ENCODE measurements around the gene AKR1C3.
"Not testable (repeated sequence)": the region's sequence is repeated elsewhere in the genome, so short reads cannot be mapped to it uniquely, and the experiment has no call there.

AKR1C3 gene

GRCh38 chr10:5092848-5093790 lies 1.1 kb upstream of the AKR1C3 start:
- H3K4me3 ChIP-seq (ENCODE audit: low read depth, low read length), result no peak overlapping the region
- no peak for TF ChIP-seq MAX (IDR thresholded peaks at IDR 0.05; ENCODE audit: low read depth, low read length)
- TF ChIP-seq MYC (IDR thresholded peaks at IDR 0.05; ENCODE audit: low read depth, low read length), result no peak
- no peak for TF ChIP-seq CTCF (IDR thresholded peaks at IDR 0.05; ENCODE audit: low read depth, low read length)
- no peak for TF ChIP-seq POLR2A (IDR thresholded peaks at IDR 0.05; ENCODE audit: extremely low read depth, insufficient read length)
- DNase-seq (ENCODE audit: low read depth), result no peak

- DNase-seq (ENCODE audit: low read depth), result no peak
- no peak for TF ChIP-seq CTCF (IDR thresholded peaks at IDR 0.05; ENCODE audit: low read depth, low read length)
- TF ChIP-seq POLR2A (IDR thresholded peaks at IDR 0.05; ENCODE audit: extremely low read depth, insufficient read length), result no peak
- TF ChIP-seq MYC (IDR thresholded peaks at IDR 0.05; ENCODE audit: low read depth, low read length), result no peak
- TF ChIP-seq MAX (IDR thresholded peaks at IDR 0.05; ENCODE audit: low read depth, low read length), result no peak
Observed at GRCh38 chr10:5095687-5096086, 1.5 kb downstream of the AKR1C3 start.

GRCh38 chr10:5096108-5096507 lies 1.9 kb downstream of the AKR1C3 start:
- DNase-seq (ENCODE audit: low read depth), result no peak
- no peak overlapping the region for H3K4me3 ChIP-seq (ENCODE audit: low read depth, low read length)
- no peak for TF ChIP-seq CTCF (IDR thresholded peaks at IDR 0.05; ENCODE audit: low read depth, low read length)

More at GRCh38 chr10:5095687-5096086, 1.5 kb downstream of the AKR1C3 start:
- no peak overlapping the region for H3K4me3 ChIP-seq (ENCODE audit: low read depth, low read length)

GRCh38 chr10:5102479-5102878 lies 8.3 kb downstream of the AKR1C3 start:
- not testable (repeated sequence) for DNase-seq (ENCODE audit: low read depth); H3K4me3 ChIP-seq (ENCODE audit: low read depth, low read length)

GRCh38 chr10:5103481-5103880 lies 9.3 kb downstream of the AKR1C3 start:
- no peak for DNase-seq (ENCODE audit: low read depth)
- TF ChIP-seq CTCF (IDR thresholded peaks at IDR 0.05; ENCODE audit: low read depth, low read length) (no peak), MAX (IDR thresholded peaks at IDR 0.05; ENCODE audit: low read depth, low read length) (no peak), MYC (IDR thresholded peaks at IDR 0.05; ENCODE audit: low read depth, low read length) (no peak), POLR2A (IDR thresholded peaks at IDR 0.05; ENCODE audit: extremely low read depth, insufficient read length) (no peak)
- H3K4me3 ChIP-seq (ENCODE audit: low read depth, low read length), result no peak overlapping the region

GRCh38 chr10:5105626-5106025 lies 11.4 kb downstream of the AKR1C3 start:
- TF ChIP-seq MAX (IDR thresholded peaks at IDR 0.05; ENCODE audit: low read depth, low read length) (no peak), MYC (IDR thresholded peaks at IDR 0.05; ENCODE audit: low read depth, low read length) (no peak), POLR2A (IDR thresholded peaks at IDR 0.05; ENCODE audit: extremely low read depth, insufficient read length) (no peak), CTCF (IDR thresholded peaks at IDR 0.05; ENCODE audit: low read depth, low read length) (no peak)
- H3K4me3 ChIP-seq (ENCODE audit: low read depth, low read length), result no peak overlapping the region

More at GRCh38 chr10:5105626-5106025, 11.4 kb downstream of the AKR1C3 start:
- no peak for DNase-seq (ENCODE audit: low read depth)

Measured in NB4 (cell line).